GM18951 (cell line): ENCODE results near the gene TENM4.

ENCODE experiments used
- POLR2A ChIP-seq: IDR thresholded peaks from 4 replicates; pipeline ENCODE4 v1.6.1; 2011; ENCODE audit warnings: mild to moderate bottlenecking; ENCODE audit not compliant: insufficient read length, insufficient read depth; ENCODE audit errors: extremely low read depth
- in situ Hi-C: fragments of 300-500 bp; cut with MboI; formaldehyde crosslinking; loops from one replicate; pipeline ENCODE4 v1.12.0; 2022; ENCODE audit warnings: low sequenced_read_pairs, mixed read lengths, inconsistent platforms; ENCODE audit not compliant: unreplicated experiment

The TENM4 gene

DNA sequence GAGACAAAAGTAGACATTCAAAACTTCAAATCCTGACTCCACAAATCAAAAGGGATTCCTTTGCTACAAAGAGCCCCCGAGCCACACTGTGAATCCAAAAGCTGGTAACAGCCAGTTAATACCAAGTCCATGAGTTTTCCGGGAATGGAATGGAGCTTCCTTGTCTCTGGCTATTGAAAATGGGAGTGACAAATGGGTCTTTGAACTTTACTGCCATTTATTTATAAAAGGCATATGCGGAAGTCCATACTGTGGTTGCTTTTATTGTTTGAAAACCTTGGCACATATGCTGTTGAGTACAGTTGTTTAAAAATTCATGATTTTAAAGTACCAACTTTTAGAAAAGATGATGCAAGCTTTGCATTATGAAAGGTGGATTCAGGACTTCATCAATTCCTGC is 659.9 kb downstream of the TENM4 start:
- TF ChIP-seq POLR2A = no peak
- in situ Hi-C loops = no loop called here

DNA sequence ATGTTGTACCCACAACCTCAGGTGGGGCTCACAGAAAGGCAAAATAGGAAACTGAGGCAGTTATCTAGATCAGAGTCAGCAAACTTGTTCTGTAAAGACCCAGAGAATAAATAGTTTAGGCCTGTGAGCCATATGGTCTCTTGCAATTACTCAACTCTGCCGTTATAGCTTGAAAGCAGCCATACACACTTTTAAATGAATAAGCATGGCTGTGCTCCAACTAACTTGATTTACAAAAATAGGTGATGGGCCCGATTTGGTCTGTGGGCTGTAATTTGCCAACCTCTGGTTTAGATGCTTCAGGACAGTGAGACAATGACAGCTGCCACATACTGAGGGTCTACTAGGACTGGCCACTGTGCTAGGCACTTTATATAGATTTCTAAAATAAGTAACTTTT is 667.3 kb downstream of the TENM4 start:
- no peak for TF ChIP-seq POLR2A
- in situ Hi-C loops = no loop called here

DNA sequence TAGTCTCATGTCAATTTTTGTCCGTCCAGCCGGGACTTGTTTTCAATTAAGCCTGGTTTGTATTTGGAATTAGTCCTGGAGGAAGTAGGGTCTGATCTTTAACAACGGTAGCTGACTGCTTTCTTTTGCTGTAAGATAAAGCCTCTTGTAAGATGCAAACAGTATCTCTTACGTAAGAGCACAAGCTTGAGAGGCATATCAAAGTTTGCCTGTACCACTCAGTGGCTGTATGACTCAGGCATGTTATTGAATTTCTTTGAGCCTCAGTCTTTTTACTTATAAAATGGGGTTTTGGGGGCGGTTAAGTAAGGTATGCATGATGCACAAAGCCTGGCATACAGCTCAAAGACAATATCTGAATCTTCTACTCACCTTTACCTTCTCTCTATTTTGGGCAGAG is 667.8 kb downstream of the TENM4 start:
- TF ChIP-seq POLR2A = no peak

DNA sequence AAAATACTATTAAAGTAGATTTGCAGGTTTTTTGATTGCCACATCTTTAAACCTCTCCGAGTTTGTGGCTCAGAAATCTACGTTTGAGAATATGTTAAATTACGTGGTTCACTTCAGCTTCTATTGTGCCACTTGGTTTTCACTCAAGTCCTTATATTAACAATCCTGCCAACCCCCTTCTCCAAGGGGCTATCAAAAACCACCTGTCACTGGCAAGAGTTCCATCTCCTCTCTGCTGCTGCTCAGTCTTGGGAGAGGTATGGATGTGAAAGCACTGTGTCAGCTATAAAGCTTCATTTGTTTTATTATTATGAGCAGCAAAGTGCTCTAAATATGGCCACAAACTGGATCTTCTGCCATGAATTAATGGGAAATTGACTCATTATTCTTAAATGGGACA is 668.6 kb downstream of the TENM4 start:
- in situ Hi-C loops = no loop called here

More for the DNA sequence above, 667.8 kb downstream of the TENM4 start:
- in situ Hi-C loops = no loop called here

DNA sequence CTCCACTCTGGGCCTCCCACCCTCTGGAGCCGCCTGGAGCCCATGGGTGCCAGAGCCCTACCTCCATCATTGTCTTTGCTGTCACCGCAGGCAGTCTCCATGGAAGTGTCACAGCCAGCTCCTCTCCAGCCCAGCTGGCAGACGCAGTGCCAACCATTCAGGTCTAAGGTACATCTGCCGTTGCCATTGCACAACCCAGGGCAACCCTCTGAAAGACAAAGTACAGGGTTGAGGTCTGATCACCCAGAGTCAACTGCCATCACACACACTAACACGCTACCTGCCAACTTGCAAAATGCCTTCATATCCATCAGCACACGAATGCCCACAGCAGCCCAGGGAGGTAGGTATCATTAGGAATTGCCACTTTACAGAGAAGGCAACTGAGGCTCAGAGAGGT is 669.9 kb downstream of the TENM4 start:
- in situ Hi-C loops = no loop called here
- no peak for TF ChIP-seq POLR2A

More for the DNA sequence above, 668.6 kb downstream of the TENM4 start:
- no peak for TF ChIP-seq POLR2A

DNA sequence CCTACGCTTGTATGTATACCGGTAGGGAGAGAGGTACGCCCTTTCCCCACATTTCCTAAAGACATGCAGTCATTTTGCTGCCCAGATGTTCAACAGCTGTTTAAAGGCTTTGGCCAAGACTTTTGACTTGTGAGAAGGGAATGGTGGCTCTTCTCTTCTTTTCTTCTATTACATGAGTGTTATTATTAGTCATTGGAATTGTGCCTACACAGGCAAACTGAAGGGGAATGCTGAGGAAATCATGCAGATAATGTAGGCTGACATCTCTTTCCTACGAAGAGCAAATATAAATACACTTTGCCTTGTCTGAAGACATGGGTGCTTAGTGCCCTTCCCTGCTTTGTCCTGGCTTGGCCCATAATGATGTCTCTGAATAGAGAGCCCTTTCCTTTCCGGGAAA is 671.9 kb downstream of the TENM4 start:
- in situ Hi-C loops = no loop called here
- TF ChIP-seq POLR2A = no peak

DNA sequence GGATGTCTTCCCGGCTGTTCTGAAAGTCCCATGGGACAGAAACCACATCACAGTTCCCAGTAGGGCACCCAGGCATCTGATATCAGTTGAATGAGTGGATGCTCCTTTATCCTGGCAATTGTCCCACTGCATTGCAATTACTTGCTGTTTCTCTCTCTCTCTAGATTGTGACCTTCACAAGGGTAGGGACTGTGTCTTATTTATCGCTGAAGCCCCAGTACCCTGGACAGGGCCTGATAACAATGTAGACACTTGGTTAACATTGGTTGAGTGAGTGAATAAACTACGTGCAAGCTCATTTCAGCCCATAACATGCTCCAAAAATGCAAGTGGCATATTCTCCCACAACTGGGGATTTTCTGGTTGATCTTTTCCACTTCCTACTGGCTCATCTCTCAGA is 672.5 kb downstream of the TENM4 start:
- in situ Hi-C loops = no loop called here
- no peak for TF ChIP-seq POLR2A

DNA sequence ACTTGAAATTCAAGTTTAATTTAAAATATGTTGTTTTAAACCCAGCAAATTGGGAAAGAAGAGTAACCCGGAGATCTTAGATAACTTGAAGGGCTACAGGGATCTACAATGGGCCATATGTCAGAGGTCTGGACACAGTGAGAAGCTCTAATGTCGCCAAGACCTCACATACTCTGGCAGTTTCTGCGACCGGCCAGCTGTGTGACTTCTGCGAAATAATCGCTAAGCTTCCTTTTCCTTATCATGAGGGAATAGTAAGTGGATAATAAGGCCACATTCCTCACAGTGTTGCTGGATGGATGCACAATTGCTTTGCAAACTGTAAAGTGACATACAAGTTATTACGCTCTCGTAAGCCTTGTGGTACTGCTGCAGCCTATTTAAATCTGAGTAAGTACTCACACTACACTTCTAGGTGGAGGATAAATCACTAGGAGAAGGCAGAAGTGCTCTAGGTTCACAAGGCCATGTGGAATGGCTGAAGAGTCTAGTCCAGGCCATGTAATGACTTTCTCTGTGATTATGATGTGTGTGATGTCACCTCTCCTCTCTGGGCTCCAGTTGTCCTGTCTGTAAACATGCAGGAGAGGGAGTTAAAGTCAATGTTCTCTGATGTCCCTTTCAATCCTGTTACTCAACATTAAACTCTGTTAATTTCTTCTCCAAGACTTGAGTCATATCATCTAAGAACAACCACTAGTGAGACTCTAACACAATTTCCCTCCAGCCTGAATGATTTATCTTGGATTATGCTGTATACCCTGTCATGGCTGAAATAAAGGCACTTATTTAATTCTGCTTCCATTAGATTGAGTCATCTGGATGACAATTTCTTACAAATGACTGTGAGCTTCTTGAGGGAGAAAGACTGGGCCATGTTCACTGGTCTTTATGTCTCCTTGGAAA is 673.5 kb downstream of the TENM4 start:
- in situ Hi-C loops = no loop called here
- TF ChIP-seq POLR2A = no peak

DNA sequence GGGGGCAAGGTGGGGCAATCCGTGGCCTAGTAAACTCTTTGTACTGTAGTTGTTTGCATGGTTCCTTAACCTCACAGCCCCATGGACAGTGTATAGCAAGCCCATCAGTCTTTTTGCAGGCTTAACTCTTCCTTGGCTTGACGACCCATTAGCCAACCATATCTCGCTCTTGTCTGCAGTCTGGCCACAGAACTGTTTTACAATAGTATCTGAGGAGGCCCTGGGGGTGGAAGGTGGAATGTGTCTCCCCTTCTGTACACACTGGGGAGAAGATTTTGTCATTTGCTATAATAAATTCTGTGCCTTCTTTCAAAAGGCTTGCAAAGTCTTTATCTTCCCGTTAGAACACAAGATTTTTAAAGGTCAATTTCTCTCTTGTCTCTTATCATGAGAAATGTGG is 675.9 kb downstream of the TENM4 start:
- in situ Hi-C loops = no loop called here

DNA sequence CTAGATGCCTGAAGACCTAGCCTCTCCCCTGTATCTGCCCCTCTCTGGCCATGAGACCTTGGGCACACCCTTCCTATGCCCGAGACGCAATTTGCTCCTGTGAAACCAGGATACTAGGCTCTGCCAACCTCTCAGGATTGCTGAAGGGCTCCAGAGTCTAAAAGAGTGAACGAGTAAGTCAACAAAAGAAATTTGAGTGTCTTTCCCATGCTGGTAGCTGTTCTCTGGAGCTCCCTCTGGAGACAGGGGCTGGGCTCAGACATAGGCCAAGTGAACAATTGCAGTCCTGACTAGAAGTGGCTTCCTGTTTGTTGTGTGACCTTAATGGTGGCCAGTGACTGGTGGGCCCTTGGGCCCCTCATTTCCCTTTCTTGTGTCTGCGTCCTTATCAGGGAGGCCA is 677.2 kb downstream of the TENM4 start:
- TF ChIP-seq POLR2A = no peak

More for the DNA sequence above, 675.9 kb downstream of the TENM4 start:
- TF ChIP-seq POLR2A = no peak

DNA sequence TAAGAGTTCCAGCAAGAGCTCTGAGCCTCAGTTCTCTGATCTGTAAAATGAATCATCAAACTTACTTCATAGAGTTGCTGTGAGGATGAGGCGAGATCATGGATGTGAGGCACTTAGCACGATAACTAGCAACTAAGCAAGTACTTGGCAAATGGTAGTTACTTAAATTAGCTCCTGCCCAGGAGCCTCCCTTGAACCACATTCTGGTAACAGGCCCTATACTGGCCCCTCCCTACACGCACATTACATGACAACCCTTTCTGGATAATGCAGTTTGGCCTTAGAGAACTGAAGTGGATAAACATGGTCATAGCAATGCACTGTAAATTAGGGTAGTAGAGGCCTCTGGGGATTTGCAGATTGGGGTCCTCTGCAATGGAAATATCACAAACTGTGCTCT is 678.7 kb downstream of the TENM4 start:
- TF ChIP-seq POLR2A = no peak

More for the DNA sequence above, 677.2 kb downstream of the TENM4 start:
- in situ Hi-C loops = no loop called here

DNA sequence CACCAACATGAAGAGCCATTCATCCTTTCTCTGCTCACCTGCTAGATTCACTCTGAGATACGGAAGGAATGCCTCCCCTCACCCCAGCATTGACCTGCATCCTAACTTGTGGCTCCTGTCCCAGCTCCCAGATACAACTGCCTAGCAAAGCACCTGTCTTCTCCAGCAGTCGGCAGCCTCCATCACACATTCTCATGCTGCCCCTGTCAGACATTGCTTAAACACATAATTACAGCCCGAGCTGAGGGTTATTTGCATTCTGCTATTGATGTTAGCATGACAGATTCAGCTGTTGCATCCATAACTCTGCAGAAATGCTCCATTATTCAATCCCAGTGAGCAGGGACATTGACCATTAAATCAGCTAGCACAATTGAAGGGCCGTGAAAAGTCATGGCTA is 681.8 kb downstream of the TENM4 start:
- in situ Hi-C loops = no loop called here
- TF ChIP-seq POLR2A = no peak

More for the DNA sequence above, 678.7 kb downstream of the TENM4 start:
- in situ Hi-C loops = no loop called here

DNA sequence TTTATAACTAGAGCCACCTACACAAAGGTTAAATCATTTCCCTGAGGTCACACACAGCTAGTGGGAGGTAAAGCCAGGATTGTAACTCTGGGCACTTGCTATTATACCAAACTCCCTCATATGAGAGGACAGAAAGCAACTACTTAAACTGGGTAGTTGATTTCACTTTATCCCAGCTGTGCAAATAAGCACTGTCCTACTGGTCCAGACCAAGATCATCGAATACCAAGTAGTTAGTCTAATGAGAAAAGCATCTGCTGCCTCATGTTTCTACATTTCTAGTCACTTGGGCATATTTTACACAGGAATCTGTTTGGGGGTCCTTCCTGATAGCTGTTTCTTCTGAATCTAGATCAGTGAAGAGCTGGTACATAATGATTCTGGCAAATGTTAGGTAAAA is 687.5 kb downstream of the TENM4 start:
- TF ChIP-seq POLR2A = no peak
- in situ Hi-C loops = no loop called here

DNA sequence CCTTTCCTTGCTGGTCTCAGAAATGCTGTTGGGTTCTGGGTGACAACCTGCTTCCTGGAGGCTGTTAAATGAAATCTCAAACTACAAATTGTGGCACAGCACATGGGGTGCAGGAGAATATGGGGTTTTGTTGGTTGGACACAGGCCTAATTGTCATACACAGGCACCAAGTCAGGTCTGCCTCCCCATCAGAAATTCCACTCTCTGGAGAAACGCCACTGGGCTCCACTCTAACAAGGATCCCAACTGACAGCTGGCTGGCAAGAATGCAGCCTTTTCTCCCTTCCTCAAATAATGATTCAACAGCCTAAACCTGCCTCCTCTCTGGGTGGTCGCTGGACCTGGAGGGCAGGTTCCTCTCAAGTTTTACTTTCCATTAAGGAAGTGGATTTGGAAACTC is 688.3 kb downstream of the TENM4 start:
- in situ Hi-C loops = no loop called here
- no peak for TF ChIP-seq POLR2A
